K562 (cell line): ENCODE results near the gene IL17RA.

Experiments used
- ARHGAP35 ChIP-seq: fragments of 450-650 bp; IDR thresholded peaks from 2 replicates; pipeline ENCODE4 v1.6.1; 2018; ENCODE audit not compliant: partially characterized antibody
- CTCF ChIP-seq, 3 experiments: IDR thresholded peaks in 2 of 3; conservative IDR thresholded peaks in 1 of 3; 2 replicates each; pipeline ENCODE4 v1.5.1; 2011 to 2012; ENCODE audit warnings: low read length in 3 of 3, mild to moderate bottlenecking in 3 of 3, control low read depth in 2 of 3, improper control_type of control experiment in 1 of 3, inconsistent platforms in 1 of 3, low read depth in 1 of 3, mixed read lengths in 1 of 3, moderate library complexity in 1 of 3; ENCODE audit not compliant: insufficient read depth in 2 of 3
- EP300 ChIP-seq: IDR thresholded peaks from 2 replicates; pipeline ENCODE4 v1.6.1; 2012; ENCODE audit warnings: low read length, improper control_type of control experiment
- ETS1 ChIP-seq: conservative IDR thresholded peaks from 2 replicates; pipeline ENCODE4 v1.6.1; 2011; ENCODE audit warnings: low read depth, mild to moderate bottlenecking, low read length; ENCODE audit not compliant: control insufficient read depth
- EZH2 ChIP-seq: IDR thresholded peaks from 2 replicates; pipeline ENCODE4 v1.6.1; 2012; ENCODE audit warnings: low read depth, mild to moderate bottlenecking, inconsistent platforms, low read length, borderline replicate concordance
- PATZ1 ChIP-seq: fragments of 250-450 bp; sonication (Bioruptor Pico); IDR thresholded peaks from 2 replicates; pipeline ENCODE4 v1.5.0; 2020; ENCODE audit warnings: mild to moderate bottlenecking, borderline replicate concordance
- RREB1 ChIP-seq: fragments of 250-450 bp; sonication (Bioruptor Pico); IDR thresholded peaks from 2 replicates; pipeline ENCODE4 v1.4.0; 2020
- SNAPC5 ChIP-seq: fragments of 250-450 bp; sonication (Bioruptor Pico); IDR thresholded peaks from 2 replicates; pipeline ENCODE4 v1.8.0; 2021; ENCODE audit warnings: moderate library complexity, mild to moderate bottlenecking, inconsistent platforms
- SP2 ChIP-seq: IDR thresholded peaks from 2 replicates; pipeline ENCODE4 v1.6.1; 2011; ENCODE audit warnings: mild to moderate bottlenecking, low read depth, low read length, moderate library complexity; ENCODE audit not compliant: poor library complexity, severe bottlenecking; ENCODE audit errors: extremely low read depth
- USF2 ChIP-seq: sonication (generic); formaldehyde crosslinking; IDR thresholded peaks from 2 replicates; pipeline ENCODE4 v1.5.0; 2020; ENCODE audit warnings: missing genetic modification reagents
- ZNF174 ChIP-seq: fragments of 250-450 bp; sonication (Bioruptor Pico); IDR thresholded peaks from 2 replicates; pipeline ENCODE4 v1.4.0; 2020; ENCODE audit warnings: mild to moderate bottlenecking

- TF ChIP-seq SP2 (no peak), USF2 (CRISPR knock-in tag) (no peak), SNAPC5 (no peak), CTCF (IDR thresholded peaks at IDR 0.05 in 2 of 3, conservative IDR thresholded peaks at IDR 0.05 in 1 of 3; ENCODE audit: insufficient read depth in 2 of 3, low read depth in 1 of 3, low read length in 3 of 3) (no peak), EZH2 (no peak), RREB1 (CRISPR knock-in tag) (no peak), ARHGAP35 (no peak), PATZ1 (no peak), ZNF174 (CRISPR knock-in tag) (no peak), EP300 (no peak), ETS1 (no peak)
Measured at GRCh38 chr22:17091851-17092250, 7.1 kb downstream of the IL17RA start.
